NT2/D1 (cell line): ENCODE measurements around the gene RNLS.

Experiments used
- SUZ12 ChIP-seq: IDR thresholded peaks from 2 replicates; pipeline ENCODE4 v1.6.1; 2011; ENCODE audit not compliant: insufficient read length, insufficient read depth; ENCODE audit errors: extremely low read depth
- YY1 ChIP-seq: IDR thresholded peaks from 2 replicates; pipeline ENCODE4 v1.6.1; 2011; ENCODE audit not compliant: insufficient read length, insufficient read depth
- ZNF274 ChIP-seq: IDR thresholded peaks from 2 replicates; pipeline ENCODE4 v1.6.1; 2011; ENCODE audit warnings: mild to moderate bottlenecking, low read depth, low read length

DNA sequence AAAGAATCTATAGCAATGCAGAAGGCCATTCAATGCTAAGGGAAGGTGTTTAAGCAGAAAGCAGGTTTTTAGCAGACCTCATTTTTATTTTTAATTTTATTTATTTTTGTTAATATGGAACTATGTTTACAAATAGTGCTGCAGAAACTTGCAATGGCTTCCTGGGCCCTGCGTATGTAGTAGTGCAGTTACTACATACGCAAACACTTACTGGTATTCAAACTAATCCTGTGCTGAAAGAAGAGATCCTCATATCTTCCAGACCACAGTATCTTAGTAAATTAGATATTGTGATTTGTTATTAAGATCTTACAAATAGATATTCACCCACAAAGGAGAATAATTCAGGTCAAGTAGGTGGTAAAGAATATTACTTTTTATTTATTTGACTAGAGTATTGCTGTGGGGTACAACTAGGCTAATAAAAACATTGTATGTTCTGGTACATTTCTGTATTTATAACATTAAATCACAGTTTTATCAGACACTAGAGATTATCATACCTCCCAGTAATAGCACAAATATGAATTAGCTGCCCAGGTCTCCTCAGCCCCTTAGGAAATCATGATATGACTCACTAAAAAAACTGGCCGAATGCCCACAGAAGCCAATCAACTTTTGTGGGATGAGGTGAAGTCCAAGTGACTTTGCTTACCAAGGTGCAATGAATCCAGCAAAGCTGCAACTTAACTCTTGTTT lies 57.6 kb downstream of the RNLS start:
- TF ChIP-seq ZNF274 (no peak), YY1 (no peak), SUZ12 (no peak)
